Immature natural killer cell (primary cell): ENCODE results near the gene MX1. TPM values are rescaled to one million over a fixed set of nuclear protein-coding genes. Genes with fewer than 3 reads are reported as not detected.

Experiments used
- DNase-seq, 3 donors: peaks; one replicate each; pipeline ENCODE4 v3.0.0; 2022; ENCODE audit warnings: mixed read lengths in 1 of 3
- H3K27ac Mint-ChIP-seq, 6 donors: one replicate each; pipeline ENCODE4 v1.8.0; 2020; ENCODE audit warnings: mixed read lengths in 6 of 6, mild to moderate bottlenecking in 5 of 6, inconsistent platforms in 4 of 6, moderate library complexity in 3 of 6
- H3K27me3 Mint-ChIP-seq, 3 donors: one replicate each; pipeline ENCODE4 v1.8.0; 2020 to 2021; ENCODE audit warnings: low read depth in 3 of 3, mild to moderate bottlenecking in 3 of 3, mixed read lengths in 3 of 3, moderate library complexity in 3 of 3, inconsistent platforms in 1 of 3
- H3K36me3 Mint-ChIP-seq, 3 donors: one replicate each; pipeline ENCODE4 v1.8.0; 2020; ENCODE audit warnings: mixed read lengths in 3 of 3, inconsistent platforms in 2 of 3, mild to moderate bottlenecking in 2 of 3
- H3K4me1 Mint-ChIP-seq, 2 donors: one replicate each; pipeline ENCODE4 v1.8.0; 2020; ENCODE audit warnings: inconsistent platforms in 2 of 2, mild to moderate bottlenecking in 2 of 2, mixed read lengths in 2 of 2, moderate library complexity in 1 of 2
- H3K4me3 Mint-ChIP-seq, 5 donors: one replicate each; pipeline ENCODE4 v1.8.0; 2020; ENCODE audit warnings: mild to moderate bottlenecking in 5 of 5, mixed read lengths in 5 of 5, inconsistent platforms in 3 of 5, moderate library complexity in 3 of 5
- H3K9me3 Mint-ChIP-seq, 6 donors: one replicate each; pipeline ENCODE4 v1.8.0; 2020; ENCODE audit warnings: mild to moderate bottlenecking in 6 of 6, mixed read lengths in 6 of 6, inconsistent platforms in 4 of 6, moderate library complexity in 3 of 6
- polyA plus RNA-seq, 3 donors: library from polyadenylated mRNA; unstranded; fragments of 300-500 nt; fragmentation: Illumina TruSeq; gene quantifications; one replicate each; pipeline ENCODE4 v1.2.3, GENCODE V29; 2021

Gene MX1
- polyA plus RNA-seq, 3 donors from 2014 or later = 27.5 to 58.1 (median 32.1) TPM

GRCh38 chr21:41429925-41430491, 4.0 kb downstream of the MX1 start:
- no peak for DNase-seq
- Mint-ChIP-seq H3K9me3 (peaks cover 0 to 1% (median 0%) of the 10 kb centered on the region in 6 donors), H3K4me1 (peaks cover 13 to 28% of the 10 kb centered on the region in 2 donors), H3K36me3 (peaks cover 23 to 45% (median 44%) of the 10 kb centered on the region in 3 donors), H3K27me3 (peaks cover 0 to 4% (median 4%) of the 10 kb centered on the region in 3 donors), H3K27ac (peak overlapping the region in 1 of 6 donors; percentile 11), H3K4me3 (no peak overlapping the region)

- no peak for DNase-seq
- H3K4me3 Mint-ChIP-seq = no peak overlapping the region
- peaks cover 38 to 64% (median 60%) of the 10 kb centered on the region in 3 donors for H3K36me3 Mint-ChIP-seq
- H3K9me3 Mint-ChIP-seq = peaks cover 0 to 3% (median 0%) of the 10 kb centered on the region in 6 donors
- peaks cover 3 to 16% of the 10 kb centered on the region in 2 donors for H3K4me1 Mint-ChIP-seq
- no peak overlapping the region for H3K27ac Mint-ChIP-seq
- peaks cover 0 to 2% (median 0%) of the 10 kb centered on the region in 3 donors for H3K27me3 Mint-ChIP-seq
These were observed 5.9 kb downstream of the MX1 start for GRCh38 chr21:41431788-41432548.

GRCh38 chr21:41432562-41433460, 6.8 kb downstream of the MX1 start:
- no peak overlapping the region for H3K4me3 Mint-ChIP-seq
- H3K4me1 Mint-ChIP-seq = peaks cover 0 to 9% of the 10 kb centered on the region in 2 donors
- H3K27ac Mint-ChIP-seq = no peak overlapping the region
- peaks cover 39 to 71% (median 67%) of the 10 kb centered on the region in 3 donors for H3K36me3 Mint-ChIP-seq
- H3K9me3 Mint-ChIP-seq = peaks cover 0 to 3% (median 0%) of the 10 kb centered on the region in 6 donors
- H3K27me3 Mint-ChIP-seq = peaks cover 0 to 2% (median 2%) of the 10 kb centered on the region in 3 donors
- no peak for DNase-seq

- H3K4me3 Mint-ChIP-seq = no peak overlapping the region
- H3K36me3 Mint-ChIP-seq = peaks cover 39 to 74% (median 73%) of the 10 kb centered on the region in 3 donors
- H3K9me3 Mint-ChIP-seq = peaks cover 0 to 3% (median 0%) of the 10 kb centered on the region in 6 donors
- peaks cover 0 to 1% of the 10 kb centered on the region in 2 donors for H3K4me1 Mint-ChIP-seq
- H3K27ac Mint-ChIP-seq = peak overlapping the region in 1 of 6 donors; percentile 24
- H3K27me3 Mint-ChIP-seq = peaks cover 0 to 4% (median 2%) of the 10 kb centered on the region in 3 donors
- no peak for DNase-seq
These were observed 7.5 kb downstream of the MX1 start for GRCh38 chr21:41433566-41433965.

- Mint-ChIP-seq H3K4me1 (no peaks in the 10 kb centered on the region), H3K36me3 (peaks cover 35 to 81% (median 79%) of the 10 kb centered on the region in 3 donors), H3K27me3 (peaks cover 0 to 4% (median 2%) of the 10 kb centered on the region in 3 donors), H3K4me3 (no peak overlapping the region), H3K27ac (no peak overlapping the region), H3K9me3 (peaks cover 0 to 3% (median 0%) of the 10 kb centered on the region in 6 donors)
- DNase-seq = no peak
These were observed 9.7 kb downstream of the MX1 start for GRCh38 chr21:41435706-41436105.

- Mint-ChIP-seq H3K4me1 (no peaks in the 10 kb centered on the region), H3K4me3 (no peak overlapping the region), H3K27ac (no peak overlapping the region), H3K9me3 (peaks cover 0 to 3% (median 0%) of the 10 kb centered on the region in 6 donors), H3K36me3 (peaks cover 48 to 79% (median 70%) of the 10 kb centered on the region in 3 donors), H3K27me3 (peaks cover 0 to 4% (median 2%) of the 10 kb centered on the region in 3 donors)
- no peak for DNase-seq
These were observed 11.7 kb downstream of the MX1 start for GRCh38 chr21:41437729-41438128.

GRCh38 chr21:41438425-41439113, 12.5 kb downstream of the MX1 start:
- Mint-ChIP-seq H3K9me3 (peaks cover 0 to 3% (median 0%) of the 10 kb centered on the region in 6 donors), H3K27me3 (peaks cover 0 to 4% (median 2%) of the 10 kb centered on the region in 3 donors), H3K4me1 (no peaks in the 10 kb centered on the region), H3K27ac (no peak overlapping the region), H3K4me3 (no peak overlapping the region), H3K36me3 (peaks cover 48 to 79% (median 67%) of the 10 kb centered on the region in 3 donors)
- no peak for DNase-seq

GRCh38 chr21:41439248-41439647, 13.2 kb downstream of the MX1 start:
- Mint-ChIP-seq H3K36me3 (peaks cover 52 to 81% (median 67%) of the 10 kb centered on the region in 3 donors), H3K4me3 (no peak overlapping the region), H3K27ac (no peak overlapping the region), H3K4me1 (no peaks in the 10 kb centered on the region), H3K27me3 (peaks cover 0 to 4% (median 2%) of the 10 kb centered on the region in 3 donors), H3K9me3 (peaks cover 0 to 3% (median 0%) of the 10 kb centered on the region in 6 donors)
- DNase-seq = no peak

GRCh38 chr21:41441546-41441945, 15.5 kb downstream of the MX1 start:
- Mint-ChIP-seq H3K4me1 (no peaks in the 10 kb centered on the region), H3K9me3 (no peaks in the 10 kb centered on the region), H3K27ac (peak overlapping the region in 1 of 6 donors; percentile 30), H3K27me3 (peaks cover 0 to 4% (median 2%) of the 10 kb centered on the region in 3 donors), H3K4me3 (no peak overlapping the region), H3K36me3 (peaks cover 46 to 78% (median 62%) of the 10 kb centered on the region in 3 donors)
- DNase-seq = no peak

- peaks cover 50 to 79% (median 61%) of the 10 kb centered on the region in 3 donors for H3K36me3 Mint-ChIP-seq
- H3K27ac Mint-ChIP-seq = no peak overlapping the region
- H3K27me3 Mint-ChIP-seq = peaks cover 0 to 4% (median 0%) of the 10 kb centered on the region in 3 donors
- no peak overlapping the region for H3K4me3 Mint-ChIP-seq
- no peaks in the 10 kb centered on the region for H3K4me1 Mint-ChIP-seq
- no peak for DNase-seq
- no peaks in the 10 kb centered on the region for H3K9me3 Mint-ChIP-seq
These were observed 16.6 kb downstream of the MX1 start for GRCh38 chr21:41442481-41443186.

GRCh38 chr21:41443562-41443961, 17.5 kb downstream of the MX1 start:
- Mint-ChIP-seq H3K9me3 (no peaks in the 10 kb centered on the region), H3K4me1 (no peaks in the 10 kb centered on the region), H3K27me3 (peaks cover 0 to 2% (median 0%) of the 10 kb centered on the region in 3 donors), H3K27ac (peak overlapping the region in 1 of 6 donors; percentile 7), H3K36me3 (peaks cover 50 to 74% (median 60%) of the 10 kb centered on the region in 3 donors), H3K4me3 (no peak overlapping the region)
- DNase-seq = no peak

GRCh38 chr21:41444703-41445464, 18.8 kb downstream of the MX1 start:
- Mint-ChIP-seq H3K27me3 (peaks cover 0 to 2% (median 0%) of the 10 kb centered on the region in 3 donors), H3K4me1 (no peaks in the 10 kb centered on the region), H3K27ac (peak overlapping the region in 1 of 6 donors; percentile 53), H3K9me3 (no peaks in the 10 kb centered on the region), H3K36me3 (peaks cover 50 to 82% (median 62%) of the 10 kb centered on the region in 3 donors), H3K4me3 (no peak overlapping the region)
- DNase-seq = no peak
